Parathyroid adenoma (tissue), 2 donors: Measurements from ENCODE around the gene SLC26A3.
"Not testable (repeated sequence)": the region's sequence is repeated elsewhere in the genome, so short reads cannot be mapped to it uniquely, and the experiment has no call there.

Experiments used
- H2AFZ ChIP-seq: fragments of 300-600 bp; sonication (generic); one replicate; pipeline ENCODE4 v1.7.0; 2017; ENCODE audit warnings: antibody characterized with exemption, mild to moderate bottlenecking
- H3K27ac ChIP-seq: fragments of 300-600 bp; sonication (generic); one replicate; pipeline ENCODE4 v1.7.0; 2017
- H3K27me3 ChIP-seq: fragments of 300-600 bp; sonication (generic); one replicate; pipeline ENCODE4 v1.7.0; 2017; ENCODE audit warnings: low read length; ENCODE audit not compliant: control insufficient read depth, insufficient read depth
- H3K36me3 ChIP-seq: fragments of 300-600 bp; sonication (generic); one replicate; pipeline ENCODE4 v1.7.0; 2017; ENCODE audit warnings: low read length; ENCODE audit not compliant: control insufficient read depth, insufficient read depth
- H3K4me1 ChIP-seq: fragments of 300-600 bp; sonication (generic); one replicate; pipeline ENCODE4 v1.7.0; 2017; ENCODE audit warnings: control low read depth
- H3K4me2 ChIP-seq: fragments of 300-600 bp; sonication (generic); one replicate; pipeline ENCODE4 v1.7.0; 2017; ENCODE audit warnings: low read length
- H3K4me3 ChIP-seq: fragments of 300-600 bp; sonication (generic); one replicate; pipeline ENCODE4 v1.7.0; 2017; ENCODE audit warnings: low read depth, low read length
- H3K79me2 ChIP-seq: fragments of 300-600 bp; sonication (generic); one replicate; pipeline ENCODE4 v1.7.0; 2017; ENCODE audit warnings: control low read depth
- H3K9ac ChIP-seq: fragments of 300-600 bp; sonication (generic); one replicate; pipeline ENCODE4 v1.7.0; 2017; ENCODE audit warnings: mild to moderate bottlenecking
- H3K9me3 ChIP-seq: fragments of 300-600 bp; sonication (generic); one replicate; pipeline ENCODE4 v1.7.0; 2017; ENCODE audit warnings: low read length; ENCODE audit not compliant: control insufficient read depth
- TF ChIP-seq, protein P1 (sequence below): fragments of 300-600 bp; sonication (generic); IDR thresholded peaks from one replicate; pipeline ENCODE4 v1.7.0; 2017; ENCODE audit warnings: antibody characterized with exemption, mild to moderate bottlenecking
- donor health status: primary hyperparathyroidism.

The SLC26A3 gene

GRCh38 chr7:107803009-107803610 is at the start of gene SLC26A3:
Gene SLC26A3, minus strand, starts transcription at chr7:107803223. Its CDS starts 8,714 bp downstream, at chr7:107794509.
- Histone ChIP-seq H3K9me3 (no peaks in the 10 kb centered on the region), H2AFZ (no peak within 1 kb of the TSS), H3K79me2 (no peaks in the 10 kb centered on the region), H3K9ac (no peak within 1 kb of the TSS), H3K4me1 (no peaks in the 10 kb centered on the region), H3K36me3 (no peaks in the 10 kb centered on the region), H3K4me3 (no peak within 1 kb of the TSS), H3K27ac (no peak within 1 kb of the TSS), H3K4me2 (no peak within 1 kb of the TSS), H3K27me3 (no peaks in the 10 kb centered on the region)
- TF ChIP-seq, protein P1, sequence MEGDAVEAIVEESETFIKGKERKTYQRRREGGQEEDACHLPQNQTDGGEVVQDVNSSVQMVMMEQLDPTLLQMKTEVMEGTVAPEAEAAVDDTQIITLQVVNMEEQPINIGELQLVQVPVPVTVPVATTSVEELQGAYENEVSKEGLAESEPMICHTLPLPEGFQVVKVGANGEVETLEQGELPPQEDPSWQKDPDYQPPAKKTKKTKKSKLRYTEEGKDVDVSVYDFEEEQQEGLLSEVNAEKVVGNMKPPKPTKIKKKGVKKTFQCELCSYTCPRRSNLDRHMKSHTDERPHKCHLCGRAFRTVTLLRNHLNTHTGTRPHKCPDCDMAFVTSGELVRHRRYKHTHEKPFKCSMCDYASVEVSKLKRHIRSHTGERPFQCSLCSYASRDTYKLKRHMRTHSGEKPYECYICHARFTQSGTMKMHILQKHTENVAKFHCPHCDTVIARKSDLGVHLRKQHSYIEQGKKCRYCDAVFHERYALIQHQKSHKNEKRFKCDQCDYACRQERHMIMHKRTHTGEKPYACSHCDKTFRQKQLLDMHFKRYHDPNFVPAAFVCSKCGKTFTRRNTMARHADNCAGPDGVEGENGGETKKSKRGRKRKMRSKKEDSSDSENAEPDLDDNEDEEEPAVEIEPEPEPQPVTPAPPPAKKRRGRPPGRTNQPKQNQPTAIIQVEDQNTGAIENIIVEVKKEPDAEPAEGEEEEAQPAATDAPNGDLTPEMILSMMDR, result no peak

DNA sequence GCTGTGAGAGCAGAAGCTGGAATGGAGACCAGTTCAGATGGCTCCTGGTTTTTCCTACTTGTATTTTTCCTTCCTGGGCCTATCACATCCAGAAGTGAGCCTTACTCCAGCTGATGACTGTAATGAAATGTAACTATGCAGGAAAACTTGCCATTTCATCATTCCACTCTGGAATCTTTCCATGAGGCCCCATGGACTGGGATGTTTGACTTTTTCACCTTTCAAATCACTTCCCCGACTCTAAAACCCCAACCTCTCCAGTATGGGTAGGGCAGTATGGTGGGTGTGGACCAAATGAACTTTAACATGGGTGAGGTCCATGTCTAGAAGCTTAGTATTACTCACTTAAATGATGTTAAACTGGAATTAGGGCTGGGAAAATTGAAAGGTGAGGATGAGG is 47.6 kb upstream of the SLC26A3 start:
- H3K9ac ChIP-seq, result no peak overlapping the region
- H3K27ac ChIP-seq, result no peak overlapping the region
- H3K79me2 ChIP-seq, result no peaks in the 10 kb centered on the region
- no peaks in the 10 kb centered on the region for H3K9me3 ChIP-seq
- no peak overlapping the region for H2AFZ ChIP-seq
- no peaks in the 10 kb centered on the region for H3K36me3 ChIP-seq
- no peaks in the 10 kb centered on the region for H3K27me3 ChIP-seq
- TF ChIP-seq, protein P1, result no peak
- H3K4me3 ChIP-seq, result no peak overlapping the region
- H3K4me2 ChIP-seq, result no peak overlapping the region
- no peaks in the 10 kb centered on the region for H3K4me1 ChIP-seq

DNA sequence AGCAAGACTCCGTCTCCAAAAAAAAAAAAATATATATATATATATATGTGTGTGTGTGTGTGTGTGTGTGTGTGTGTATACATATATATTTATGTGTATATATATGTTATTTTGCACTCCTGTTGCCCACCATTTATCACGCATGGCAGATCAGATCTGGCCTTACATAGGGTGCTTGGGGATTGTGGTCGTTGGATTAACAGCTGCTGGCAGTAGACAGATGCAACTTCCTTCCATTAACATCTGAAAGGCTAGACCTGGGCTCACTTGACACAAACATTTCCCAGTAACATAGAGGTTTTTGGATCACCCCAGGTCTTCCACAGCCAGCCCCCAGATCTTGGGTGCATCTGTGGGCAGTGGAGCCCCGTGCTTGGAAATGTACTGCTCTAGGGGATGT is 47.2 kb upstream of the SLC26A3 start:
- H3K4me2 ChIP-seq, result no peak overlapping the region

DNA sequence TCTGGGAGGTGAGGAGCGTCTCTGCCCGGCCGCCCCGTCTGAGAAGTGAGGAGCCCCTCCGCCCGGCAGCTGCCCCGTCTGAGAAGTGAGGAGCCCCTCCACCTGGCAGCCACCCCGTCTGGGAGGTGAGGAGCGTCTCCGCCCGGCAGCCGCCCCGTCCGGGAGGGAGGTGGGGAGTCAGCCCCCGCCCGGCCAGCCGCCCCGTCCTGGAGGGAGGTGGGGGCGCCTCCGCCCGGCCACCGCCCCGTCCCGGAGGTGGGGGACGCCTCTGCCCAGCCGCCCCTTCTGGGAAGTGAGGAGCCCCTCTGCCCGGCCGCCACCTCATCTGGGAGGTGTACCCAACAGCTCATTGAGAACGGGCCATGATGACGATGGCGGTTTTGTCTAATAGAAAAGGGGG is 45.2 kb upstream of the SLC26A3 start:
- H3K4me2 ChIP-seq, H3K27ac ChIP-seq, H3K27me3 ChIP-seq, H3K9me3 ChIP-seq, H3K79me2 ChIP-seq, H3K4me1 ChIP-seq, H3K36me3 ChIP-seq, H3K9ac ChIP-seq, H3K4me3 ChIP-seq, H2AFZ ChIP-seq: not testable (repeated sequence)

More for the DNA sequence above, 47.2 kb upstream of the SLC26A3 start:
- no peak overlapping the region for H3K27ac ChIP-seq
- no peaks in the 10 kb centered on the region for H3K79me2 ChIP-seq
- H3K9ac ChIP-seq, result no peak overlapping the region
- no peaks in the 10 kb centered on the region for H3K36me3 ChIP-seq
- no peaks in the 10 kb centered on the region for H3K4me1 ChIP-seq
- no peak overlapping the region for H2AFZ ChIP-seq
- H3K27me3 ChIP-seq, result no peaks in the 10 kb centered on the region
- H3K4me3 ChIP-seq, result no peak overlapping the region
- TF ChIP-seq, protein P1, result no peak
- H3K9me3 ChIP-seq, result no peaks in the 10 kb centered on the region

DNA sequence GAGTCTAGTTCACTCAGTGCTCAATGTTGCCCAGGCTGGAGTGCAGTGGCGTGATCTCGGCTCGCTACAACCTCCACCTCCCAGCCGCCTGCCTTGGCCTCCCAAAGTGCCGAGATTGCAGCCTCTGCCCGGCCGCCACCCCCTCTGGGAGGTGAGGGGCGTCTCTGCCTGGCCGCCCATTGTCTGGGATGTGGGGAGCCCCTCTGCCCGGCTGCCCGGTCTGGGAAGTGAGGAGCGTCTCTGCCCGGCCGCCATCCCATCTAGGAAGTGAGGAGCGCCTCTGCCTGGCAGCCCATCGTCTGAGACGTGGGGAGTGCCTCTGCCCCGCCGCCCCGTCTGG is 44.8 kb upstream of the SLC26A3 start:
- not testable (repeated sequence) for H3K4me2 ChIP-seq, H3K79me2 ChIP-seq, H3K9me3 ChIP-seq, H3K9ac ChIP-seq, H3K4me1 ChIP-seq, H2AFZ ChIP-seq, H3K4me3 ChIP-seq, H3K36me3 ChIP-seq, H3K27ac ChIP-seq, H3K27me3 ChIP-seq

GRCh38 chr7:107847168-107847835 is 44.3 kb upstream of the SLC26A3 start:
- H3K27me3 ChIP-seq, result no peaks in the 10 kb centered on the region
- H3K9ac ChIP-seq, result no peak overlapping the region
- no peaks in the 10 kb centered on the region for H3K4me1 ChIP-seq
- H3K27ac ChIP-seq, result no peak overlapping the region
- H3K9me3 ChIP-seq, result no peaks in the 10 kb centered on the region
- no peaks in the 10 kb centered on the region for H3K36me3 ChIP-seq
- H3K4me3 ChIP-seq, result no peak overlapping the region
- no peak overlapping the region for H2AFZ ChIP-seq
- no peaks in the 10 kb centered on the region for H3K79me2 ChIP-seq
- TF ChIP-seq, protein P1, result no peak
- no peak overlapping the region for H3K4me2 ChIP-seq
